UCSD-AML1 (cell line): ENCODE measurements around the gene DHCR24.

Experiments used
- DNase-seq: peaks from one replicate; lab custom pipeline; 2025; ENCODE audit not compliant: unreplicated experiment; lab: John Stamatoyannopoulos, UW

The DHCR24 gene

DNA sequence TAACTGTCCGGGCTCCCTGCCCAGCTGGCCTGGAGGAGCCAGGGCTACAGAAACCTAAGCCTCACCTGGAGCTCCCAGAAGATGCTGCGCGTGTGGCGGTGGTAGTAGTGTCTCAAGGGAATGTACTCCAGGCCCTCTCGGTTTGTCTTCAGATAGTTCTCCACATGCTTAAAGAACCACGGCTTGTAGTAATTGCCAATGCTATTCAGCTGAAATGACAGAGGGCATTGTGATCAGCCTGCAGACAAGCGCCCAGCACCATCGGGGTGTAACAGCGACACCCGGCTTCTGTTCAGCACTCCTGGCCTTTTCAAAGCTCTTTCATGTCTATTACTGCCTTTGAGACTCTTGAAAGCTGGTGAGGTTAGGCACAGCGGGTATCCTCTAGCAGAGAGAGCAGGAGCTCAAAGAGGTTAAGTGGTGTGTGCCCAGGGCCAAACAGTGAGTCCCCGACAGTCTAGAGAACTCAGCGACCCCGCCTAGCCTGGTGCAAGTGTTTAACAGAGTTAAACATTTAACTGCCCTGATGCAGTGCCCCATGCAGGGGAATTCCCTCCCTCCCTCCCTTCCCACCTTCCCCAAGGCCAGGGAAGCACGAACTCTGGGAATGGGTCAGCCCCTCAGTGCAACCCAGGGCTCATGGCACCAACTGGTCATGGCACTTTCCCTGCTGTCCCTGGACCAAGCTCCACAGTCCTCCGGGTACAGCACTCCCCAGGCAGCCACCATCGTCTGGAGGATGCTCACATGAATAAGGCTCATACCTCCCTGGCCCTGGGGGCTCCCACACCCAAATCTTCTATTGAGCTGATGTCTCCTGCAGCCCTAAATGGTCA is 21.5 kb downstream of the DHCR24 start:
- no peak for DNase-seq

DNA sequence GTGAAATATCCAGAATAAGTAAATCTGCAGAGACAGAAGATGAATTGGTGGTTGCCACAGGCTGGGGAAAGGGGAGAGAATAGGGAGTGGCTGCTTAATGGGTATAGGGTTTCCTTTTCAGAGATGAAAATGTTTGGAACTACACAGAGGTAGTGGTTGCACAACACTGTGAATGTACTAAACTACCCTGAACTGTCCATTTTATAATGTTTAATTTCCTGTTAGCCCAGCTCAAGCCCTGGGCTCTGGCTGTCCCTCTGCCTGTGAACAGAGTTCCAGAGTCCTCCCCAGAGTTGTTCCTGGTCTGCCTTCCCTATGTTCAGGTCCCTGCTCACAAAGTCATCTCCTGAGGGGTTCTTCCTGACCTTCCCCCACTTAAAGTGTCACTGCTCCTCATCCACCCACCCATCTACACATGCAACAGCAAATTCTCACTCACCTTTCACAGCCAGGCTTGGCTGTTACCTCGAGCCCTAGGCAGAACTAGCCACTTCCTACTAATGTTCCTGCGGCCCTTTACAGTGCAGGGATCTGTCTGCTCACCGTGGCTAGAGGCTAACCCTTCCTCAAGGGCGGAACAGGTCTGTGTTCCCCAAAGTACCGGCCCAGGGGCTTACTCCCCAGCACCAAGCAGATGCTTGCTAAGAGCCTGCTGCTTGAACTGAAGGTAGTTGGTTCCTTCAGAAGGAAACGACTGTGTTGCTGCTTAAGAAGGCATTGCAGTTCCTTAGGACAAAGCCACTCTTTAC is 22.4 kb downstream of the DHCR24 start:
- no peak for DNase-seq

DNA sequence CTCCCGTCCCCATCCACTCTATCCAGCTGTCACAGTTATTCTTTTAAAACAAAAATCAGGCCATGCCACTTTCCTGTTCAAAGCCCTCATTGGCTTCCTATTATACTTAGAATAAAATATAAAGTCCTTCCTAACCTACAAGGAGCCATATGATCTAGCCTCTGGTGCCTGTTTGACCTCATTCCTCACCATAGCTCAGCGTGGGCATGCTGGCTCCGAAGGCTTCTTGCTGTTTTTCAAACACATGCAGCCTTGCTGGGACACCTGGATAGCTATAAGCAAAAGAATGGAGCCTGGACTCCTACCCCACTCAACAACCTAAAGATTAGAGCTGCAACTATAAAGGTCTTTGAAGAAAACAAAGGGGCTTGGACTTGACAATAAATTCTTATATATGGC is 23.7 kb downstream of the DHCR24 start:
- no peak for DNase-seq

DNA sequence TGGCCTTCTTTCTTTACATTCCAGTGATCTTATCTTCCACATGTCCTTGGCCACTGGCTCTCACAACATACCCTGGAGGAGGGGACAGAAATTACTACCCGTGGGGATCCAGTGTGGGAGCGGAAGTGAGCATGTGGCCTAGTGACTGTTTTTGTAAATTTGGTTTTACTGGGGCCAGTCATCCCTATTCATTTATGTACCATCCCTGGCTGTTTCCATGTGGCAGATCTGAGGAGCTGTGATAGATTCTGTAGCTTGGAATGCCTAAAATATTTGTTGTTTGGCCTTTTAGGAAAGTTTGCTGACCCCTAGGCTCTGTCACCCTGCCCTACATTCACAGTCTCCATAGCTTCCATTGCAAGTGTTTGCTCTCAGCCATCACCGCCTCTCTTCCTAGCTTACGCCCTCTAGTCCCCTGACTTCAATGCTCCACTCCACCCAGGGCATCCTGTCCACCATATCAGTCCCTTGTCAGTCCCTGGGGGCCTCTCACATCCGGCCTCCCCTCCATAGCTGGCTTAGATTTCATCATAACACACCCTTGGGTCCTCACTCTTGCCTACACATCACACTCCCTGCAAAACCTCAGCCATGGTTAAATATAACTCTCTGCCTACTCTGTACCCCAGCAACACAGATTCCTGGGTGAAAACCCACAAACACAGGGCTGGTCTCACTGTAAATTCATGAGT is 25.8 kb downstream of the DHCR24 start:
- no peak for DNase-seq

DNA sequence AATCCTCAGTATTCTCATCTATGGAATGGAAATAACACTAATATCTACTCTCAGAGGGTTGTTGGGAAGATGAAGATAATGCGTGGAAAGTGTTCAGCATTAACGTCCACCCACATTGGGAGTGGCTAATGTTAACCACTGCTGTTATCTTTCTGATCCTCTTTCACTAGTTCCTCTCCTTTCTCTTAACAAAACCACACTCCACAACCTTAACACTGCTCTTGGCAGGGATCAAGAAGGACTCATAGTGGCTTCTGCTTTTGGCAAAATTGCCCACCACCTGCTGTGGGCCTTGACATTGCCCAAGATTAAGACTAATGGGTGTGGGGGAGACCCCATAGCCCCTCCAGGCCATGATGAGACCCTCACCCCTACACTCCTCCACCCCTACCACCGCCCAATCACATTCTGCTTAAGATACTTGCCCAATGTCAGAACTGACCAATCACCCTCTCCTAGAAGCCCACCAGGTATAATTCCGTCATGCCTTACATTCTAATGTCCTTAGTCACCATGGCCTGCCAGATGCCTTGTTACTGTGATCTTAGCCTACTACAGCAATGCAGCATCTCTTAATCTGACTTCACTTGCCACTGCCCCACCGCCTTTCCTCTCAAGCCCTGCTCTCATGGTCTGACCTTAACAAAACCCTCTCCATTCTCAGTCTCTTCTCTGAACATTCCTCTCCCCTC is 27.1 kb downstream of the DHCR24 start:
- DNase-seq, result no peak

DNA sequence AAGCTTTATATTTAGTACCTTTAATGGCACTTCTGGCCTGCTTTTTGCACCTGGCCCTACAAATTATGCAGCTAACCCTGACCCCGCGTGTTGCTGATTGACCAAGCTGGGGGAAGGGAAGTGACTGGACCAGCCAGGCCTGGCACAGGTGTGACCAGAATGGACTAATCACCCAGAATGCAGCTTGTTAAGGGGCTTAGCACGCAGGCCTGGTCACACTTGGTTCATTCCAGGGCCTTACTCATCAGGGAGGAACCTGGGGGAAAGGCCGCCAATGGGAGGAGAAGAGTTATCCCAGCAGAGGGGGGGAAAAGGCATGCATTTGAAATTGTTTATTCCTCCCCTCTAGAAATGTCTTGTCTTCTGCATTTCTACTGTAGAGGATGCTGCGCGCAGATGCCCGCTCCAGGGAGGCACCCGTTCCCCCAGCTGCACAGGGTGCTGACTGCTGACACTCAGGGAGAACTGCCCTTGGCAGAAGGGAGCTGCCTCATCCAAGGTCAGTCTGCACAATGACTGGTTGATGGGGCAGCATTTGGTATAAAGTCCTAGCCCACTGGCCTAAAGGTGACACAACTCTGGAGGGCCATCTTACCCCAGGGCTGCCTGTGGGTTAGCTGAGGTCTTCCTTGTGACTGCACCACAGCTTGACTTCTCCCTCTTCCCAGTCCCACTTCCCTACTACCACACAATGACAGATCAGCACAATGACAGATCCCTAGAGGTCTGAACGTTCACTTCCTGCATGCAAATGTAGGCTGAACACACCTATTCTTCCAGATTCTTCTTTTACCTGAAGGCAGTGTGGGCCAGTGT is 29.0 kb downstream of the DHCR24 start:
- no peak for DNase-seq

DNA sequence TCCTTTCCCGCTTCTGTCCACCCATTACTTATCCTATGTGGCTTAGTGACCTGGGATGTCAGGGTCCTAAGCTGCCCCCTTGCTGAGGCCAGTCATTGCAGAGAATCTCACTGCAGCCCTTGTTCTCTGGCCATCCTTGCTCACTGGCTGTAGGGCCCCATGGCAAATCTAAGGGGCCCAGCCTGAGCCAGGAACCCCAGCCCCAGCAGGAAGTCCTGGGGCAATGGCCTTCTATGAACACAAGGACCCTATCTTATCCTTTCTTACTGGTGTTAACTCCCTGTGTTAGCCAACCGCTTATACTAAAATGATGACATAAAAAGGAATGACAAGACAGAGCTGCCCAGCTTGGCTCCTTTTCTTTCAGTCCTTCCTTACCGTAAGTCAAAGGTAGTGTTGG is 29.9 kb downstream of the DHCR24 start:
- DNase-seq, result no peak

DNA sequence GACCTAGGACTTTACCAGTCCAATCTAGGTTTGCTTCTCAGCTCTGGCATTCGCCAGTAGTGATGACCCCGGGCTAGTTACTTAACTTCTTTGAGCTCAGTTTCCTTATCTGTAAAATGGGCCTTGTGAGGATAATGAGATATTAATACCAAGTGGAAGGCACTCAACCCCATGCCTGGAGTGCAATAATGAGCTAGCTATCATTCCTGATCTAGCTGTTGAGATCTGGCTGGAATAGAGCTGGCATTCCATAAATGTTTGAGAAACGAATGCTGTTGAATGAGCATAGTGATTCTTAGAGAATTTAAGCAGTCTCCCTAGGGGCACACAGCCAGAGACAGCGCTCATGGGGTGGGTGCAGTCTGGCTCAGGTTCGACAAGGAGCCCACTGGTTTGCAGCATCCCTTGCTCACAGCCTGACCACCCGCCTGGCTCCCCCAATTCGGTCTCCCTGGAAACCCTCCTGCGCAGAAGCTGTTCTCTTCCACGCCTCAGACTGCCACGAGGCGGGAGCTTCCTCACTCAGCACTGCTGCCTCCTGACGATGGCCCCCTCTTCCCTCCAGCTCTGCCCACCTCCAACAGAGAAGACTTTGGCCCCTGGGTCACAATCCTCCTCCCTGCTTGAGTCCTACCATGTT is 32.5 kb downstream of the DHCR24 start:
- DNase-seq, result no peak

DNA sequence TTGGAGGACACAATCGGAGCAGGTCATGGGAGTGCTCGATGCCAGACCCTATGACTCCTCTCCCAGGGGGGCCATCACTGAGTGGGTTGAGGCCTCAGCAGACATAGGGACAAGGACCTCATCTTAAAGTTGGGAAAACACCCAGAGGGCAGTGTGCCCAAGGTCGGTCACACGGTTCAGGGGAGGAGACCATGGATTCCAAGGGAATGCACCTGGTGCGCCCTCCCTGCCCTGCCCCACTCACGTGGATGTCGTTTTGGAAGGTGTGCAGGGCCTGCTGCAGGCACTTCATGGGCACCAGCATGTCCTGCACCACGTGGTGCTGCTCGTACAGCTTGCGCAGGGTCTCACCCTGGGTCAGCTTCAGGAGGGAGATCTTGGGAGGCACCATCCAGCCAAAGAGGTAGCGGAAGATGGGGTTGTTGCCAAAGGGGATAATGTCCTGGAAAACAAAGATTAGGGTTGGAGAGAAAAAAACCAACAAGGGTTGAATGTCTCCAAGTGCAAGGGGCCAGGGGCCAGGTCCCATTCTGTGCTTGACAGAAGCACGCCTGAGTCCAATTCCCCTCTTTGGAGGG is 33.1 kb downstream of the DHCR24 start:
- DNase-seq, result no peak

DNA sequence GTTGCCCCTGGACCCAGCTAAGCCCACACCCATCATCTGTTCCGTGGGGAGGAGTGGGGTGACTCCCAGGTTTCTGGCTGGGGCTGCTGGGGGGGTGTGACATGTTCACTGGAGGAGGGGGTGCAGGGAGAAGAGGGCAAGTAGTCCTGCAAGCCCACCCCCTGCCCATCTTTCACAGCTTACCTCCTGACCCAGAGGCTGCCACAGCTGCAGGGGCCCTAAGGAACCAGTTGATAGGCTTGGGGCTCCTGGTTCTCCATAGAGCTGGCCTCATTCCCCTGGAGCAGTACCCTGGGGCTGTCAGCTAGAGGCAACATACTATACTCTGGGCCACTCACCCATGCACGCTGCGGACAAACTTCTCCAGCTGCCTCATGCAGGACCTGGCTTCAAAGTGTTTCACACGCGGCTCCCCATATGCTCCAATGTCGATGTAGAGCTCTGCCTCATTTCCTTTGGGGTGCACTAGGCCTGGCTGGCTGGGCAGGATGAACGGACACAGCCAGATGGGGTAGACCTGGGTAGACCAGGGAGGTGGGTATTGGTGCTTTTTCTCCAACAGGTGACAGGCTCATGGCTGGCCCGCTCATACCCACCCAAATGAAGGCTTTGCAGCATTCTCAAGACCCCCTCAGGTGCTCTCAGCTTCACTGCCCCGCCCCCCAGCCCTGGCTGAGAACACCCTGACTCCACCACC is 33.8 kb downstream of the DHCR24 start:
- no peak for DNase-seq

DNA sequence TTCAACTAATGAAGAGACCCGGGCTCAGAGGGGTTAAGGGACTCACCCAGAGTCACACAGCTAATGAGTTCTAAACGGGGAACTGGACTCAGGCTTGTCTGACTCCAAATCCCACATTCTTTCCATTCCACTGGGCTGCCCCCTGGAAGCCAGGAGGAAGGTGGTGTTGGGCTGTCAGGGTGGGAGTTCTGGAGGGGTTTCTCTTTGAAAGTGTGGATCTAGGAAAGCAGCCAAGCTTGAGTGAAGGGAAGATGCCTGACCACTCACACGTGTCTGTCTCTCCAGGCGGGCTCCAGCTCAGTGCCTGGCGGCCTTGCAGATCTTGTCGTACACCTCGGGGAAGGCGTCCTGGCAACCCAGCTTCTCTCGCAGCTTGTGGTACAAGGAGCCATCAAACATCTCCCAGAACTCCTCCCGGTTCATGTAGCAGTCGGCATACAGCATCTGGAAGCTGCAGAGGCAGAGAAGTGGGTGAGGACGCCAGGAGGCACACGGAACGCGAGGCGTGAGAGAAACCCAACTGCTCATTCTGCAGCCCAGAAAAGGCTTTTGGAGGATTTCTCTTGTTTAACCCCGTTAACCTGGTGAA is 35.0 kb downstream of the DHCR24 start:
- no peak for DNase-seq

DNA sequence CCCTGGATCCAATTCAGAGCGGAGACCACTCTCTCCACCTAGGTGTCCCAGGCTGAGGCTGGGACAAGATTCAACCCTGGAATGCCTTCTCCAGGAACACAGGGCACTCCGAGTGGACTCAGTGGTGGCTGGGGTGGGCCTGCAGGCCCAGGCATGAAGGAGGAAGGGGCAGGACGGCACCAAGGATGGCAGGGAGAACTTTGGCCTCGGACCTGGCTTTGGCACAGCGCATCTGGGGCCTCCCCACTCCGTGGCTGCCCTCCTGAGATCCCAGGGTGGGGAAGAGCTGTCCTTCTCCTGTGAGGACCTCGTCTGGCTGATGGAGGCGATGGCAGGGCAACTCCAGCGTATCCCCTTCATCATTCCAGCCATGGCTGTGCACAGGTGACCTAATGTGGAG is 35.6 kb downstream of the DHCR24 start:
- no peak for DNase-seq

DNA sequence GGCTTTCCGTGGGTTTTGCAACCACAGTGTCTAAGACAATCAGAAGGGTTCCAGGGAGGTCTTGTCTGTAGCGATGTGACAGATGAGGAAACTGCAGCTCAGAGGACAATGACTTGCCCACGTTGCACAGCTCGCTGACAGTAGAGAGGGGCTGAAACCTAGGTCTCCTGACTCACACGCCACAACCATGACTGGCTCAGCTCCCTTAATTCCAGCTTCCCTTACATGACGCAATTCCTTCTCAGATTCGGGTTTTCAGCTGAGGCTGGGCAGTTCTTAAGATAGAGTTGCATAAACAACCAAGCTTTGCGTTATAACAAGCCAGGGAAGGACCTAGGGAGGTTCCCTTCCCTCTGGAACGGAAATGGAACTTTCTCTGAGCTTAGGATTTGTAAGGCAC is 36.3 kb downstream of the DHCR24 start:
- no peak for DNase-seq

DNA sequence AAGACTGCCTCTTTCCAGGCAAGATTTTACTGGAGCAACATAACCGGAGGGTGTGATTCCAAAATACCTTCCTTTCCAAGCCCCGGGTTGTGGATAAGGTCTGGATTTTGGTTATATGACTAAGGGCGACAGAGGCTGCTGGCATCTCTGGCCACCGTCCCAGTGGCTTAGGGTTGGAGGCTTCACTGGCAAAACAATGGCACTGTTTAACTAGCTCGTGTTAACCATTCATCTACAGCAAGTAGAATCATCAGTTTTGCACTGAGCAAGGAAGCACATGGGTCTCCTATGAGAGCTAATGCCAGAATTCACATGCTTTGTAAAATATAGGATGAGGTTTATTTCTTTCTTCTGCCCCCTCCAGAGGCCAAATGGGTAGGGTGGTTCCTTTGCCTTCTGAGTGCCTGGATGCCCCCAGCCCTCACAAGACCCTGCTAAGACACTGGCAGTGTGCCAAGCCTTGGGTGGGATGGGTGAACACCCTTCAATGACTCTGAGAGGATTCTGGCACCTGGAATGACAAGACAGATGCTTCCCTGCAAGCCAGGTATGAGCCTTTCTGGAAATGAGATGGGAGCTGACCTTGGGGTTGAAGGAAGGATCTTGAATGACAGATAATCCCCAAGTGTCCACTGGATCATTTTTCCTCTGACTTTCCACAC is 36.8 kb downstream of the DHCR24 start:
- DNase-seq, result no peak

DNA sequence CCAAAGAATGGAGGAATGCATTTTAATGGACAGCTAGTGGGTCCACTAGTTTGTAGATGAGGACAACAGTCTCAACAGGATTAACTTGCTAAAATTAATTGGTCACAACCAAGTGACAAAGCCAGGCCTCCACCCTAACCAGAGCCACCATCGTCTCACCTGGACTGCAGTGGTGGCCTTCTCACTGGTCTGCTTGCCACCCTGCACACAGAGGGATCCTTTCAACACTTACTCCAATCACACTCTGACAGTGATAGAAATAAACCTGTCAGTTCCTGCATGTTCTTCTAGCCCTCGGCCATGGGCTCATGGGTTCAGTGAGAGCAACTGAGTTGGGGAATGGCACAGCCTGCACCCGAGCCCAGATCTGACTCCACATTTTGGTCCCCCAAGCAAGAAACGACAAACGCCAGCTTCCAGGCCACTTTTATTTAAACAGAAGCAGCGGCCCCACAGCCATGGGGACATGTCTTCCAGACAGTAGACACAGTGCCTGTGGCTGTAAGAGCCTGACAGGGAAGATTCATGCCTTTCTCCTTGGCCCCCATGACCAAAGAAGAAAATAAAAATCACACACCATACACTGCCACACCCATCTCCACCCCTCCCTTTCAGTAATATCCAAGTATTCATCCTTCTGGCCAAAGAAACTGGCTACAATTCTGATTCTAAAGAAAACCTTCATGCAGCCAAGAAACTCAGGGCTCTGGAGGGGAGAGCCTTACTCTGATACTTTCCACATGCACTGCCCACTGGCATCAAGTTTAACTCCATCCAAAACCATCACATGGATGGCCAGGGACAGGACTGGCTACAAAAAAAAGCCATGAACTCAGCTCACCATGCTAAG is 37.6 kb downstream of the DHCR24 start:
- DNase-seq, result no peak

DNA sequence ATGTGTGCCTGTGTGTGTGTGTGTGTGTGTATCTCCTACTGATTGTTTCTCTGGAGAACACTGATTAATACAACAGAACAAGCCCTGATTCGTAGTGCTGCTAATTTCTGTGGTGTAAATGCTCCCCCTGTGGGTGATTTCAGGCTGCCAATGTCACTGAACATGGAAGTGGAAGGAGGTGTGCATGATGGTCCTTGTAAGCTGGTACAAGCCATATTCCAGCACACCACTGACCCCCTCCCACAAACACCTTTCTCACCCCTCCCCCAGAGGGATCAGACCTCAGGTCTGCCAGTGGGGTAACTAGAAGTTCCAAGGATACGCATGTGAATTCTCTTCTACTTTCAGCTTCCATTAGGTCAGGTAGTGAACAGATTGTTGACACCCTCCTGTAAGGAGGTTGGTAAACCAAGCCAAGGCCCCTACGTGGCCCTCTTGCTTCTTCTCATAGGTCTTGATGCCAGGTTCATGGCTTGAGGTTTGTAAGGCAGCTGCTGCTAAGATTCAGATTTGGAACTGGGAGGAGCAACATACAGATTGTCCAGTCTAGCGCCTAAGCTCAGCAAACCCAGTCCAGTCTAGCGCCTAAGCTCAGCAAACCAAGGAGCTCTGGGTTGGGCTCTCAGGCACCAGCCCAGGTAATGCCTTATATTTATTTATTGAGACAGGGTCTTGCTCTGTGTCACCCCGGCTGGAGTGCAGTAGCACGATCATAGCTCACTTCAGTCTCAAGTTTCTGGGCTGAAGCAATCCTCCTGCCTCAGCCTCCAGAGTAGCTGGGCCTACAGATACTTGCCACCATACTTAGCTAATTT is 38.7 kb downstream of the DHCR24 start:
- no peak for DNase-seq
